NCI-H1092 treated with DMSO at 0.1 percent for 48 hours (cell line): ENCODE measurements around the gene CACNA1A.

Experiments used
- DNase-seq: peaks from one replicate; lab custom pipeline; 2025; lab: John Stamatoyannopoulos, UW

CACNA1A gene

DNA sequence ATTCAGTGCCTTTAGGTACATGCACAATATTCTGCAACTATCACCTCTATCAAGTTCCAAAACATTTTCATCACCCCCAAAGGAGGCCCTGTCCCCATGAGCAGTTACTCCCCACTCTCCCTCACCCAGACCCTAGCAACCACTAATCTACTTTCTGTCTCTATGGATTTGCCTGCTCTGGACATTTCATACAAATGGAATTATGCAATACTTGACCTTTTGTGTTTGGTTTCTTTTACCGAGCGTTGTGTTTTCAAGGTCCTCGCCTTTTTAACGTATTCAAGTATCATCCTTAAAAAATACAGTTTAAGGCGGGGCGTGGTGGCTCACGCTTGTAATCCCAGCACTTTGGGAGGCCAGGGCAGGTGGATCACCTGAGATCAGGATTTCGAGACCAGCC is 196.4 kb downstream of the CACNA1A start:
- no peak for DNase-seq

DNA sequence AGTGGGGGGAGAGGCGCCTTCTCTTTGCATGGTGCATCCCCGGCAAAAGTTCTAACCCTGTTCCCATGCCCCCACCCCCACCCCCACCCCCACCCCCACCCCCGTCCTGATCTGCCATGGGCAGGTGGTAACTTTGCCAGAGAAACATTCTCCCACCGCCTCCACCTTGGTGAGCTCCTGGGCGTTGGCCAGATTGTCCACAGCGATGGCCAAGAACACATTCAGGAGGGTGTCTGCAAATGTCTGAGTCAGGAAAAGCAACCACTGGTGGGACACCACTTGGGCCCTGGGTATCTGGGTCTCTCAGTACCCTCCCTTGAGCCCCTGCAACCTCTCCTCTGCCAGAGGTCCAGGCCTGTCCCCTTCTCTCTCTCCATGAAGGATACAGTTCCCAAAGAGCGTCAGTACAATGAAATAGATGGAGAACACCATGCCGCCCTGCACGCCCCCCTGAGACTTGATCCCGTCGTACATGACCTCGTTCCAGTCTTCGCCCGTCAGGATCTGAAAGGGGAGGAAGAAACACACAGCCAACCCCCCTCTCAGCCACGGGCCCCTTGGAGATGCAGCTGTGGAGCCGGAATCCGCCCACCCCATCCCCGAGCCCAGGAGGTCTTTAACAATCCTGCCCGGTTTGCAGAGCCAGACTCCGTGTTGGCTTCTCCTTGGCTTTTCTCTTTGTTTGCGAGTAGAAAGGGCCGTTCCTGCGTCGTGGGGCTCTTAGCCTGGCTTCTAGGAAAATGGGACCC is 202.7 kb downstream of the CACNA1A start:
- DNase-seq: no peak

DNA sequence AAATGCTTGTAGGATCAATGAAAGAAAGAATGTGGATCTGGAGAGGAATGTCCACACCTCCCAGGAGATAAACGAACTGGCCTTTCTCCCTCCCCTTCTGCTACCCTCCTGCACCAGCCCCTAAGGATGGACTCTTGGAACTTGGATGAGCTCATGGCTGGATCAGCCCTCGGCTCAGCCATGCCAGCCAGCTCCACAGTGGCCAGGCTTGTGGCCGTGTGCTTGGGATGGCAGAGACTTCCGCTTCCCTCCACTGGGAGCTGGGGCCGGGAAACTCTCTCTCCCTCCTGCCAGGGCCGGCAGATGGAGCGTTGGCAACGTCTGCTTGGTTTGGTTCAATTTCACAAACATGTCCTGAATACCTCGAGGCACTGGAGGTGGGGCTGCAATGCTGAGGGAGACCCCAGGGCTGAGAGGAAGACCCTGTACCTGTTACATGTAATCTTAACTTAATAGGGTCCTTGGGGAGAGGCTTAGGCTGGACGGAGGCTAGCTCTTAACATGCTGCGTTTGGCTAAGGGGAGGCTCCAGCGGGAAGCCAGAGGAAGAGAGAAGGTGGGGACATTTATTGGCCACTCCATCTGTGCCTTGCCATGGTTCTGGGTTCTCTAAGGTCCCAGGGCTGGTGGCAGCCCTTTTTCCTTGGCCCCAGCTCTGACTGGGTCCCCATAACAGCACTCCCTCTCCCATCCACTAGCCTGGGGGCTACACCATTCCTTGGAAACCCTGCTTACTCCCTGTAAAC is 203.6 kb downstream of the CACNA1A start:
- DNase-seq: no peak

GRCh38 chr19:13301627-13302334 is 204.5 kb downstream of the CACNA1A start:
- no peak for DNase-seq

DNA sequence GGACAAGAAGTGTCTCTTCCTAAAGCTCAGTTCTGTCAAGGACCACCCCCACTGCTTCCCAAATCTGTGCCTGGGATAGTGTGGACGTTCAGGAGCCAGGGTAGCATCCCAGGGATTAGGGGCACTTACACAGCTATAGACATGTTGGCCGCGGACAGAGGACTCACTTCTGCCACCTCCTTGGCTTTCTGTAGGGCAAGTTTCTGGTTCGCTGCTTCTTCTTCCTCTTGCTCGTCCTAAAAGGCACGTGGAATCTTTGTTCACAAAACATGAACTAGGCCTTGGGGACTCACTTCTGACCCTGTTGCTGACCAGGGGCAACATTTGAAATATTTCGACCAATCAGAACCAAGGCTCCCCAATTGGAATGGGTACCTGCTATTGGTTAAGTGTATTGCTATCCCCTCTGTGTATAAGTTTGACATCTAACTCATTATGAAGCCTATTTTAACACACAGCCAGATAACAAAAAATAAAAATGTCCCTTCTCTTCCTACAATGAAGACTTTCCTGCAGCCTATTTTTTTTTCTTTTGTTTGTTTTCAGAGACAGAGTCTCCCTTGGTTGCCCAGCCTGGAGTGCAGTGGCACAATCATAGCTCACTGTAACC is 205.8 kb downstream of the CACNA1A start:
- DNase-seq: no peak

DNA sequence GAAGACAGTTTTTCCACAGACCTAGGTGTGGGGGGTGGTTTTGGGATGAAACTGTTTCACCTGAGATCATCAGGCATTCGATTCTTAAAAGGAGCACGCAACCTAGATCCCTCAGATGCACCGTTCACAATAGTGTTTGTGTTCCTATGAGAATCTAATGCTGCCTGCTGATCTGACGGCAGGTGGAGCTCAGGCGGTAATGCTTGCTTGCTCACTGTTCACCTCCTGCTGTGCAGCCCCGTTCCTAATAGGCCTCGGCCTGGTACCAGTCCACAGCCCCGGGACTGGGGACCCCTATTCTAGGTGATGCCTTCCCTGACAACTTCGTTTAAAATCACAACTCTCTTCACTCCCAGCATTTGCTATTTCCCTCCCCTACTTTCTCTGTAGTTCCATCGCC is 206.4 kb downstream of the CACNA1A start:
- DNase-seq: no peak

- no peak for DNase-seq
These were observed 207.5 kb downstream of the CACNA1A start for GRCh38 chr19:13298565-13299481.

GRCh38 chr19:13297023-13297422 is 209.3 kb downstream of the CACNA1A start:
- DNase-seq: no peak

GRCh38 chr19:13294812-13295567 is 211.3 kb downstream of the CACNA1A start:
- no peak for DNase-seq

DNA sequence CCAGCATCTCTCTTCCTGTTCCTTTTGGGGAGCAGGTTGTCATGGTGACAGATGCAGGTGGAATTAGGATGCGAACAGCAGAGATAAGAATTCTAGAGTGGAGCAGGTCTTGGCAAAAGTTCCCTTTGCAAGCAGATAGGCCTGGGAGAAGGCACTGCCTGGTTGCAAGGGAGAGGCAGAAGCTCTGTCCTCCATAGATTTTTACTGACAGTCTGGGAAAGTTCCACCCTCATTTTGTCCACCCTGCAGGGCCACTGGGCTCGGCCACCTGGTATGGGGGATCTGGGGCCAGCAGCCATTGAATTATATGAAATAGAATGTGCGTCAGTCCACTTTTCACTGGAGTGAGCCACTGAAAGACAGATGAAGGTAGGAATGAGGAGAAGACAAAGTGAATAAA is 214.4 kb downstream of the CACNA1A start:
- no peak for DNase-seq

- no peak for DNase-seq
These were observed 215.5 kb downstream of the CACNA1A start for GRCh38 chr19:13290741-13291140.

DNA sequence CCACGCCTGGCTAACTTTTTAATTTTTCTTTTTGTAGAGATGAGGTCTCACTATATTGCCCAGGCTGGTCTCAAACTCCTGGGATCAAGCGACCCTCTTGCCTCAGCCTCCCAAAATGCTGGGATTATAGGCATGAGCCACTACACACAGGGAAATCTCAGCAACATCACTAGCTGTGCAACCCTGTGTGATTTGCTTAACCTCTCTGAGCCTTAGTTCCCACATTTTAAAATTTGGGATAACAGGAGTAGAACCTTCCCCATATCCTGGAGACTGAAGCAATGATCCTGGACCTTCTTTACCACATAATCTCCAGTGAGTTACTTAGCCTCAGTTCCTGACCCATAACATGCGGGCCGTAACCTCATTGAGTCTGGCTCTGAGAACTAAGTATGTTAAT is 217.0 kb downstream of the CACNA1A start:
- no peak for DNase-seq

- DNase-seq: no peak
These were observed 219.9 kb downstream of the CACNA1A start for GRCh38 chr19:13286195-13286985.

DNA sequence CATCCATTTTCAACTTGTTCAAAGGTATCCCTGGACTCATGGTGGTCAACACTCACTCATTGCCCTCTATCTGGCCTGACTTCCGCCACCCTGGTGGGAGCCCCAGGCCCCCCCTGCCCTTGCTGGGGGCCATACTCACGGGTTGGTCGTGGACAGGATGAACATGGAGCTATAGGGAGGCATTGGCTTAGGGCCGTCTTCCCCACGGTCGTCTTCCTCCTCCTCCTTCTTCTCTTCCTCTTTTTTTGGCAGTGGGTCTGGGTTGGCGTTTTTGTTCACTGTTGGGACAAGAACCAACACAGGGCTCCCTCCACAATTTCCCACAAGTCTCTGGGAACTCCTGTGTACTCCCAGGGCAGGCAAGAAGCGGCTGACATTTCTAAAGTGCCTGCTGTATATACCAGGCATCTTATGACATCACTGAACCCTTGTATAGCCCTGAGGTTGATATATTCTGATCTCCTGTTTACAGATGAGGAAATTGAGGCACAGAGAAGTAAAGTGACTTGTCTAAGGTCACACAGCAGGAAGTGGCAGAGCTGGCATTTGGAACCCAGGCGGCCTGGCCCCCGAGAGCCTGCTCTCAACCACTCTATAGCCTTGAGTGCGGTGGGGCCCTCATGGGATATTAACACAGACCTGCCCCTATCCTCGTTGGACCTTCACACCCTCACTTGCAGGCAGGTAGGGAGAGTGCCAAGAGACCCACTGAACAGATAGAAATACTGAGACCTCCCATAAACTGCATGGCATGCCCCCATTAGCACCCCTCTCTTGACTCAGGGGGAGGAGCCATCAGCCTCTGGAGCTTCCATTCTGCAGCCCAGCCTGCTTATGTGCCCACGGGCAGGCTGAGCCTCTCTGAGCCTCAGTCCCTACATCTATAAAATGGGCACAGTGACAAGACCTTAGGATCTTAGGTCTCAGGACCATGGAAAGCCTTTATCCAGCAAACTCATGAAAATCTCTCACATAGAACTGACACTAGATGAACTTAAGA is 221.1 kb downstream of the CACNA1A start:
- no peak for DNase-seq

- no peak for DNase-seq
These were observed 222.4 kb downstream of the CACNA1A start for GRCh38 chr19:13283871-13284270.

DNA sequence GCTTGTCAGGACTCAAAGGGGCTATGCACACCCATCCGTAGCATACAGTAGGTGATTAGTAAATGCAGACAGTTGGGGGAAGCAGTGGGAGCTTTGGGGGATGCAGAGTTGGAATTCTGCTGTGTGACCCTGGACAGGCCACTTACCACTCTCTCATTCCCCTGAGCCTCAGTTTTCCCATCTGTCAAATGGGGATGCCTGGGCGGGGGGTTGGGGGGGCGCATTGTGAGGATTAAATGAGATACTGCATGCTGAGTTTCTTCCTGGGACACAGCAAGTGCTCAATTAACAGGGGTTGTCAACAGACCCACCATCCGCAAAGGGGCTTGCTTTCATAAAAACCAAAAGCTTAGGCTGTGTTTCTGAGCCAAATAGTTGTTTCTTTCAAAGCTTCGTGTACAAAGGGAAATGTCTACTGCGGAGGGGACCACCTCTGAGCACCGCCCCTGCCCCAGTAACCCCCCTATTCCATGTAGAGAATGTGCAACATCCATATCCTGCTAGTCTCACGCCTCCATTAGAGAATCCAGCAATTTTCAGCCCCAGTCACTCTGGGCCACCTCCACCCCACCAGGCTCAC is 223.7 kb downstream of the CACNA1A start:
- DNase-seq: no peak

DNA sequence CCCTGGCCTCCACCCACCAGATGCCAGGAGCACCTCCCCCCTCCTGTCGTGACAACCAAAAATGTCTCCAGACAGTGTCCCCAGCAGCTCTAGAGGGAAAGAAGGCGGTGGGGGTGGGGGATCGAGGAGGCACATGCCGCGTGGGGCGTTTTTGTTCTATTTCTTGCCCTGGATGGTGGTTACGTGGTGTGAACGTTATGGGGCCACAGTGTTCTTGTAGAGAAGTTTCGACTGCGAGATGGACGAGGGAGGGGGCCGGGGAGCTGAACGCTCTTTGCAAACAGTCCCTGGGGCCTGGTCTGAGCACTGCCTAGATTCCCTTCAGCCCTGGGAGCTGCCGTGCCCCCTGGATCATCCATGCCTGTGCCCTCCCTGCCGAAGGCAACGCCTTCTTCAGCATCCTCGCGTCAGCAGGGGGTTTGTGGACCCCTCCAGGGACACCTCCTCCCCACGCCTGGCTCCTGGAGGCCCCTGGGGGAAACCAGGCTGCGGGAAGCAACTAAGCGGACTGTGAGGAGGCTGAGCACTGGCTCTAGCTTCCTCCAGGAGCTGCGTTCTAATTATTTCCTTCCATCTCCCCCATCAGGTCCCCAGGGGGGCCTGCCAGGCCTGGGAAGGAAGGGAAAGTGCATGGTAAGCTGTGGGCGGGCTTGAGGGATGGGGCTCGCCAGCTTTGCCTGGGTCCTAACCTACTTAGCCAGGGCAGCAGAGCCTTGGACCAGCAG is 224.6 kb downstream of the CACNA1A start:
- no peak for DNase-seq
